ENCODE data around the gene FAAP20.

Gene FAAP20

GRCh38 chr1:2229911-2230731, 35.5 kb upstream of the FAAP20 start:
- no peak for DNase-seq

DNA sequence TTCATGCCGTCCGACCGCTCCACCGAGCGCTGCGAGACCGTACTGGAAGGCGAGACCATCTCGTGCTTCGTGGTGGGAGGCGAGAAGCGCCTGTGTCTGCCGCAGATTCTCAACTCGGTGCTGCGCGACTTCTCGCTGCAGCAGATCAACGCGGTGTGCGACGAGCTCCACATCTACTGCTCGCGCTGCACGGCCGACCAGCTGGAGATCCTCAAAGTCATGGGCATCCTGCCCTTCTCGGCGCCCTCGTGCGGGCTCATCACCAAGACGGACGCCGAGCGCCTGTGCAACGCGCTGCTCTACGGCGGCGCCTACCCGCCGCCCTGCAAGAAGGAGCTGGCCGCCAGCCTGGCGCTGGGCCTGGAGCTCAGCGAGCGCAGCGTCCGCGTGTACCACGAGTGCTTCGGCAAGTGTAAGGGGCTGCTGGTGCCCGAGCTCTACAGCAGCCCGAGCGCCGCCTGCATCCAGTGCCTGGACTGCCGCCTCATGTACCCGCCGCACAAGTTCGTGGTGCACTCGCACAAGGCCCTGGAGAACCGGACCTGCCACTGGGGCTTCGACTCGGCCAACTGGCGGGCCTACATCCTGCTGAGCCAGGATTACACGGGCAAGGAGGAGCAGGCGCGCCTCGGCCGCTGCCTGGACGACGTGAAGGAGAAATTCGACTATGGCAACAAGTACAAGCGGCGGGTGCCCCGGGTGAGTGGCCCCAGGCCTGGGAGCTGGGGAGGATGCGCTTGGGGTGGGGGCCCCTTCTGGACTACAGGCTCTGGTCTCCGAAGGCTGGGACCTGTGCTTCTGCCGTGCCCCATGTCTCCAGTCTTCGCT, 34.7 kb upstream of the FAAP20 start:
- DNase-seq, result peak; percentile 24

DNA sequence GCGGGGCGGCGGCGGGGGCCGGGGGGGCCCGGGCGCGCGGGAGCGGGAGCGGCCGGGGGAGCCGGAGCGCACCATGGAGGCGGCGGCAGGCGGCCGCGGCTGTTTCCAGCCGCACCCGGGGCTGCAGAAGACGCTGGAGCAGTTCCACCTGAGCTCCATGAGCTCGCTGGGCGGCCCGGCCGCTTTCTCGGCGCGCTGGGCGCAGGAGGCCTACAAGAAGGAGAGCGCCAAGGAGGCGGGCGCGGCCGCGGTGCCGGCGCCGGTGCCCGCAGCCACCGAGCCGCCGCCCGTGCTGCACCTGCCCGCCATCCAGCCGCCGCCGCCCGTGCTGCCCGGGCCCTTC, 34.1 kb upstream of the FAAP20 start:
- no peak for DNase-seq

DNA sequence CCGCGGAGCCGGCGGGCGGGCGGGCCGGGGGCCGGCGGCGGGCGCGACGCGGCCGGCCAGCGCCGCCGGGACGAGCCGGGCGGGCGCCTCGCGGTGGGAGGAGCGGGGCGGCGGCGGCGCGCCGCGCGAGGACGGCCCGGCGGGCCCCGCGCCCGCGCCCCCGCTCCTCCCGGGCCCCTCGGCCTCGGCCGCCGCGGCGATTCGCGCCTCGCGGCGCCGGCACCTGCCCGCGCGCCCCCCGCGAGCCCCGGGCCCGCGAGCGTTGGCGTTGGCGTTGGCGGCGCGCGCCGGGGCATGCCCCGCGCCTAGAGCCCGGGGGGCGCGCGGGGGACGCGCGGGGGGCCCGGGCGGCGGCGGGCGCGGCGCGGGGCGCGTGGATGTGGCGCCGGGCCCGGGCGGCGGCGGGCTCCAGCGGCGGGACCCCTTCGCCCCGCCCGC, 33.6 kb upstream of the FAAP20 start, which contains the start of gene SKI:
Gene SKI (plus strand): TSS at position 163 of the 438 bp plus-strand sequence. CDS start 448 bp downstream, outside the sequence.
- DNase-seq, result no peak

- peak; percentile 93 for DNase-seq
Observed at GRCh38 chr1:2227346-2228156, 33.0 kb upstream of the FAAP20 start.

GRCh38 chr1:2226525-2227345, 32.2 kb upstream of the FAAP20 start:
- no peak for DNase-seq

DNA sequence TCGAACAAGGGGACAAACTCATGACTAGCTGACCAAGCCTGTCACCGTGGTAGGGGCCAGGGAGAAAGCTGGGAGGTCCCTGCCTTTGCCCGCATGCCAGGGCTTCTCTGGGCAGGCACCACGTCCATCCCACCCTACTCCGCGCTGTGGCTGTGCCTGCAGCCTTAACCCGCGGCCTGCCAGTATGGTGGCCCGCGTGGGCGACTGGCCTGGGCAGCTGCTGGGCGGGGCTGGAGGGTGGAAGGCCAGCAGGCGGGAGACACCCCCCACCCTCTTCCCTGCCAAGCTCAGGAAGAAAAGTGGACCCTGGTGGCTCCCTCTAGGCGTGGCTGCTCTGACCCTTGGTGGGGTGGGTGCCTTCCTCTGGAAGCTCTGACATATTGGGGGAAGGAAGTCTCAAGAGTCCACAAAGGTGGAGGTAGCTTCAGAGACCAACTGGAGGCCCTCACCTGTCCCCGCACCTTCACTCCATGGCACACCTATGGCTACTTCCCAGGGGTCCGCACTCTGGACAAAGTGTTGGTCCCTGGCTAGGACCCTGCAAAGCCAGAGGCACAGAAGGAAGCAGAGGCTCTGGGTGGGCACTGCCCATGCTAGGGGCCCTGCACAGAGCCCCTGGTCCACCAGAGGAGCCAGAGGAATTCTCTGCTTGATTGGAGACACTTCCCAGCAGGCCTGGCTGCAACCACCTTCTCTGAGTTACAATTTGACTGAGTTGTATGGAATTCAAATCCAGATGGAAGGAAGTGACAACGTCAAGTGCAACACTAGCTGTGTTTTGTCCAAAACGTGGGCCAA, 30.3 kb upstream of the FAAP20 start:
- no peak for DNase-seq

- no peak for DNase-seq
Observed at GRCh38 chr1:2224170-2224584, 29.6 kb upstream of the FAAP20 start.

- DNase-seq, result no peak
Observed at GRCh38 chr1:2221271-2221670, 26.7 kb upstream of the FAAP20 start.

GRCh38 chr1:2216767-2217058, 22.1 kb upstream of the FAAP20 start:
- DNase-seq, result no peak

DNA sequence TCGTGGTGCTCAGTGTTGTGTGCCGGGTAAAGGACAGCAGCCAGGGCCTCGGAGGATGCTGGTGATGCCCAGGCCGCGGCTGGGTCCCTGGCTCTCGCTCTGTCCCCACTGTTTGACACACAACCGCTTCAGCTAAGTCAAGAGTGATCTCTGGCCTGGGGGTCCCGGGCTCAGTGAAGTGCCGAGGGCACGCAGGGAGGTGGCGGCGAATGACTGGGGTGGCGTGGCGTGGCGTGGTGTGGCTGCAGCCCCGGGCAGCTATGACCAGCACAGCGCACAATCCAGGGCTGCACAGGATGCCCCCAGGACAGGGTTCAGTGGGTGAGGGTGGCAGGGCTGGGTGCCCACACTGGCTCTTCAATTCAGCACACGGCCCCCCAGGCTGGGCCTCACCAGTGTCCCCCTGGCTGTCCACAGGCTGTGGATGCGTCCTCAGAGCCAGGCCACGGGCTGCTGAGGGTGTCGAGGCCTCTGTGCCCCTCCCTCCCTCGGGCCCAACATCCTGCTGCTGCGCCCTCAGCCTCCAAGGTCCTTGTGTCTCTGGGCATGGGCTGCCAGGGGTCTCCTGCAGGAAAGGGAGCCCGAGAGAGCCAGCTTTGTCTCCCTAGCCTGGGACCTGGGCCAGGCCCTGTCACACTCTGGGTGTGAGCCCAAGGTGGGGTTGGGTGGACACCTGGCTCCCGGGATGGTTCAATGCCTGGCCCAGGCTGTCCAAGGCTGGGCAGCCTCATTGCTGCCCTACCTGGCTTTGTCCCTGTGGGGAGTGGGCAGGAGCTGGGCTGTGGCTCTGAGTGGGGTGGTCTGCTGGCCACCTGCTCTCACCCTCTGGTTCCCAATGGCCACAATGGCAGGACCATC, 21.6 kb upstream of the FAAP20 start:
- DNase-seq, result no peak

GRCh38 chr1:2215329-2215728, 20.8 kb upstream of the FAAP20 start:
- DNase-seq, result no peak

DNA sequence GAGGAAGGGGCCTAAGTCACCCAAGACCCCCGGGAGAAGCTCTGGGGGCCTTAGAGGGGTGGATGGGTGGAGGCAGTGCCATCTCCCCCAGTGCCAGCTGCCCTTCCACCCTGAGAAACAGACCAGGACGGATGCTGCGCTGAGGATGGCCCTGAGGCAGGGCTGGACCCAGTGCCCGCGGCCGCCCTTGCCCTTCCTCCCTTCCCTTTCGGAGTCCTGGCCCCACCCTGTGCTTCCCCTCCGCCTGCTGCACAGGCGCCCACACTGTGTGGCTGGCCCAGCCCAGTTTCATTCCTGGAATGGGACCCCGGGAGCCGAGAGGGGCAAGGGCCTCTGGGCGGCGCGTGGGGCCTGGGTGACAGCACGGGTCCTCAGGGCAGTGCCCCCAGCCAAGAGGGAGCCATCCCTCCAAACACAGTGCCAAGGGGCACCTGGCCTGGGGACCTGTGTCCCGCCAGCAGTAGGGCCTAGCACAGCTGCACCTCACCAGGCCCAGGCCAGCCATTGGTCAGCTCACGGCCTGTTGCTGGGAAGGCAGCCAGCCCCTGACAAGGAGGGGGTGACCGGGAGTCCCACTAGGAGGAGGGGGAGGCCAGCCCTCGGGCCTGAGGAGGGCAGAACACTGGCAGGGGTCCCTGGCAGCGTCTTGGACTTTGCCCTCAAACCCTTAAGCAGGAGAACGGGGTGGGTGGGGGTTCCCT, 20.1 kb upstream of the FAAP20 start:
- DNase-seq, result no peak

GRCh38 chr1:2213576-2214505, 19.3 kb upstream of the FAAP20 start:
- no peak for DNase-seq

GRCh38 chr1:2212532-2213491, 18.2 kb upstream of the FAAP20 start:
- DNase-seq, result peak; percentile 40

DNA sequence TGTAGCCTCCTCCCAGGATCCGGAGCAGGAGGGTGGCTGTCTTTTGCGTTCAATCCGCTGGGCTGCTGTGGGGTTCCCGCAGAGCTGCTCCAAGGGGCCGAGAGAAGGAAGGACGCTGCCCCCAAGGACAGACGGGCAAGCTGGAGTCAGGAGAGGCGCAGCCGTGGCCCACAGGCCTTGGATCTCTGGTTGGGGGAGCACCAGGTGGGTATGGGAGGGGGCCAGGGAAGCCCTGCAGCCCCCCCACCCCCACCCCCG, 17.6 kb upstream of the FAAP20 start:
- no peak for DNase-seq

DNA sequence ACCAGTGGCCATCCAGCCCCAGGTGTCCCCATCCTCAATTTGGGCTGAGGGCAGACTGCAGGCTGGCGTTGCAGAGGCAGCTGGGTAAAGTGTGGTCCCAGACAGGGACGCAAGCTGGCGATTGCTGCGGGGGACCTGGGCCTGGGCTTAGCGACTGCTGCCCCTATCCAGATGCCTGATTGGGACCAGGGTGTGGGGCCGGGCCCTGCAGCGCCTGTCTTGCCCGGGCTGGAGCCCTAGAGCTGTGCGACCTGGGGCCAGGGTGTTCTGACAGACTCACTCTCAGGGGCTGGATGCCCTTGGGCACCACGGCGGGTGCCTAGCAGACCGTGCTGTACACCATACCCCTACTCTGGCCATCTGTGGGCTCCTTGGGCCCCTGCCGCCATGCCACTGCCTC, 16.2 kb upstream of the FAAP20 start:
- no peak for DNase-seq

DNA sequence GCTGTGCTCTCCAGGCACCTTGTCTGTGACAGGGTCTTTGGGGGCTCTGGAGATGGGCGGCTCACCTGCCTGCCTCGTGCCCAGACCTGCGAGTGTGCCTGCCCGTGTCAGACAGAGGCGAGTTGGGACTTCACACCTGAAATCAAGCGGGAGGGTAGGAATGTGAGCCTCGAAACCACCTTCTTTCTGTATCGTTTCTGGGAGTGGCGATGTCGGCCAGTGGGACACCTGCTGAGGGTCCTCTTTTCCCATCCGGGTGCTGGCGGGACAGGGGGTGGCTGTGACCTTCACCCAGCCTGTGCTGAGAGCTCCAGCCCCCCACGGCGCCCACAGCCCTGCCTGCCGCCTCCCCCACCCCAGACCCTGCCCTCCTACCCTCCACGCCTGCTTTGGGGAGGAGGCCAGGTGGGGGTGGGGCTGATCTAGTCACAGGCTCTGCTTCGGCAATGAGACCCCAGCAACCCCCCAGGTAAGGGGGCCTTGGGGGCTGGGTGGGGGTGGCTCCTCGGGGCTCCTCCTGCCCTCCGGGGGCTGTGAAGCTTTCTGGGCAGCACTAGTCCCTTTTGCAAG, 15.6 kb upstream of the FAAP20 start:
- DNase-seq, result no peak
